Transverse colon (tissue), 4 donors: ENCODE data around the gene HADHB.

Experiments
- EP300 ChIP-seq: sonication (generic); formaldehyde crosslinking; IDR thresholded peaks from one replicate; pipeline ENCODE4 v1.6.1; 2017; ENCODE audit warnings: antibody characterized with exemption, low read depth
- POLR2A ChIP-seq: fragments of 450-650 bp; IDR thresholded peaks from one replicate; pipeline ENCODE4 v1.6.1; 2016; ENCODE audit warnings: antibody characterized with exemption, mild to moderate bottlenecking, moderate library complexity
- POLR2AphosphoS5 ChIP-seq, 3 donors: sonication (generic); formaldehyde crosslinking; IDR thresholded peaks; one replicate each; pipeline ENCODE4 v1.6.1; 2016; ENCODE audit warnings: antibody characterized with exemption in 3 of 3
- TF ChIP-seq, protein P1 (sequence below), 5 experiments: fragments of 200-600 bp in 3 of 5; fragments of 450-650 bp in 2 of 5; sonication (generic) in 3 of 5; IDR thresholded peaks; 1 replicate in 2 of 5; 2 replicates in 3 of 5; pipeline ENCODE4 v1.5.1; 2016 to 2017; ENCODE audit warnings: antibody characterized with exemption in 5 of 5, inconsistent platforms in 3 of 5, mild to moderate bottlenecking in 2 of 5, moderate library complexity in 1 of 5

DNA sequence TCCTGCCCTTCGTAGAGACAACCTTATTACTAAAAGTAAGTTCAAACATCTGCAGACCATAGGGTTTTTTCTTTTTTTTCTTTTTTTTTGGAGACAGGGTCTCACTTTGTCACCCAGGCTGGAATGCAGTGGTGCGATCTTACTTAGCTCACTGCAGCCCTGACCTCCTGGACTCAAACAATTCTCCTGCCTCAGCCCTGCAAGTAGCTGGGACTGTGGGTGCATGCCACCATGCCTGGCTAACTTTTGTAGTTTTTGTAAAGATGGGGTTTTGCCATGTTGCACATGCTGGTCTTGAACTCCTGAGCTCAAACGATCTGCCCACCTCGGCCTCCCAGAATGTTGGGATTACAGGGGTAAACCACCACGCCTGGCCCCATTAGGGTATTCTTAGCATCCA lies 32.7 kb upstream of the HADHB start:
- no peak for TF ChIP-seq EP300
- TF ChIP-seq, protein P1, sequence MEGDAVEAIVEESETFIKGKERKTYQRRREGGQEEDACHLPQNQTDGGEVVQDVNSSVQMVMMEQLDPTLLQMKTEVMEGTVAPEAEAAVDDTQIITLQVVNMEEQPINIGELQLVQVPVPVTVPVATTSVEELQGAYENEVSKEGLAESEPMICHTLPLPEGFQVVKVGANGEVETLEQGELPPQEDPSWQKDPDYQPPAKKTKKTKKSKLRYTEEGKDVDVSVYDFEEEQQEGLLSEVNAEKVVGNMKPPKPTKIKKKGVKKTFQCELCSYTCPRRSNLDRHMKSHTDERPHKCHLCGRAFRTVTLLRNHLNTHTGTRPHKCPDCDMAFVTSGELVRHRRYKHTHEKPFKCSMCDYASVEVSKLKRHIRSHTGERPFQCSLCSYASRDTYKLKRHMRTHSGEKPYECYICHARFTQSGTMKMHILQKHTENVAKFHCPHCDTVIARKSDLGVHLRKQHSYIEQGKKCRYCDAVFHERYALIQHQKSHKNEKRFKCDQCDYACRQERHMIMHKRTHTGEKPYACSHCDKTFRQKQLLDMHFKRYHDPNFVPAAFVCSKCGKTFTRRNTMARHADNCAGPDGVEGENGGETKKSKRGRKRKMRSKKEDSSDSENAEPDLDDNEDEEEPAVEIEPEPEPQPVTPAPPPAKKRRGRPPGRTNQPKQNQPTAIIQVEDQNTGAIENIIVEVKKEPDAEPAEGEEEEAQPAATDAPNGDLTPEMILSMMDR (IDR thresholded peaks at IDR 0.05) = no peak
- TF ChIP-seq POLR2AphosphoS5 (IDR thresholded peaks at IDR 0.05) = no peak
- TF ChIP-seq POLR2A = no peak
